Measurements from ENCODE around the gene MSMO1. TPM values are rescaled to one million over a fixed set of nuclear protein-coding genes. Genes with fewer than 3 reads are reported as not detected.

Gene MSMO1
- polyA plus RNA-seq, 1 of the 3 experiments (the other 2 are of a cell fraction) = 13.2 TPM

DNA sequence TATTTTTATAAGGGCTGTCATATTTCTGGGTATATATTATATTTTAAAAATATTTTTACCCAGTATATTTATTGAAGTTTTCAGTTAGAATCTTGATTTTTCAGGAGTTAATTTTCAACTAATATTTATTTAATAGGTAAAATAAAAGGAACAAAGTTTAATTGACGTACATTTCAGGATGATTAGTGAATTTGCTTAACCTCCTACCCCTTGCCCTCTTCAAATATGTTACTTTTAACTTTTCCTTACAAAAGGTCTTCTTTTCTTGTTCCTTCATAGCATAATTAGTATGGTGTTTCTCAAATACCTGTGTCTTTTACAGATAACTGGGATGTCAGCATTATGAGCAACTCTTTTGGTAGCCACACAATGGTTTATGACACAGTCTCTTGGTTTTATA lies 24.8 kb upstream of the MSMO1 start (continued):
- TF ChIP-seq NFIC (IDR thresholded peaks at IDR 0.05; ENCODE audit: borderline replicate concordance) (no peak), GABPA (IDR thresholded peaks at IDR 0.05; ENCODE audit: low read depth) (no peak), GATA2 (CRISPR knock-in tag; IDR thresholded peaks at IDR 0.05) (no peak), TEAD4 (IDR thresholded peaks at IDR 0.05; ENCODE audit: borderline replicate concordance, insufficient read depth) (no peak), ELF1 (IDR thresholded peaks at IDR 0.05) (no peak), CHD2 (IDR thresholded peaks at IDR 0.05; ENCODE audit: low read length, partially characterized antibody) (no peak), SIN3A (IDR thresholded peaks at IDR 0.05; ENCODE audit: borderline replicate concordance, low read depth, low read length) (no peak), FOXM1 (IDR thresholded peaks at IDR 0.05; ENCODE audit: low read depth) (no peak), TCF12 (IDR thresholded peaks at IDR 0.05) (no peak)

DNA sequence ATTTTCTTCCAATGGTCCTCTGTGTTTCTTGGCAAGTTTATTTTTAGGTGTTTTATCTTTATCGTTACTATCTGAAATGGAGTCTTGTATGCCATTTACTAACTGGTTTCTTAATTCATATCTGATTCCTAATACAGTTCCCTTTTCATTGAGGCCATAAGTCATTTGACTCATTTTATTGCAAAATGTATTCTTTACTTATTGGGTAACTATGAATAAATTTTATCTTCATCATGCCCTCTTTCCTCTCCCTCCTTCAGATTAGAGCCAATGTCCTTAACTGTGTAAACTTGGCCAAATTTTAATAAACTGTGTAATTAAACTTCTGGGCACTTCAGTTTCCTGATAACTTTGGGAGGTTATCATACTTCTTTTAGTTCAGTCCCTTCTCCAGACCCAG lies 19.3 kb upstream of the MSMO1 start:
- Histone ChIP-seq H3F3A (replicated peaks; ENCODE audit: insufficient read depth) (no peaks in the 10 kb centered on the region), H3K9me2 (no peaks in the 10 kb centered on the region), H3K9ac (no peak overlapping the region)

DNA sequence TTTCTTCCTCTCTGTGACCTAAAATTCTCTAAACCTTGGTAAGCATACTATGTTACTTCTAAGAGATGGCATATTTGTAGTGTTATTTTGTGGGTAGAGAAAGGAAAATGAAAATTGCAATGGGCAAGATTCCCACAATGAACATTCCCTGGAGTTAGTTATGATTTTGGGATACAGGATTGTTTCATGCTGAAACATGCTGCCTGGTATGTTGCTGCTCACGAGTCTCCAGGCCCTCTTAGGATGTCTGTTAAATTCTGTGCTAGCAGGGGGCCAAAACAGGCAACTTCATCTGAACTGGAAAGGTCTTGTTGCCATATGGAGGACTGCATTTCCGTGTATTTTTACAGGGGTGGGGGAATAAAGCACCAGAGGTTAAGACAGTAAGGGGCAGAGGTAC lies 18.9 kb upstream of the MSMO1 start:
- Histone ChIP-seq H3K27ac (ENCODE audit: low read depth in 2 of 2, low read length in 1 of 2) (no peak overlapping the region), H4K20me1 (ENCODE audit: insufficient read depth) (no peaks in the 10 kb centered on the region), H3K79me2 (ENCODE audit: insufficient read depth) (no peaks in the 10 kb centered on the region), H3F3A (replicated peaks; ENCODE audit: insufficient read depth) (no peaks in the 10 kb centered on the region), H3K9me3 (no peaks in the 10 kb centered on the region), H3K4me2 (no peak overlapping the region), H3K4me1 (ENCODE audit: control insufficient read depth in 1 of 2, insufficient read depth in 2 of 2, low read depth in 1 of 2, low read length in 1 of 2) (no peaks in the 10 kb centered on the region), H3K9ac (no peak overlapping the region), H3K4me3 (ENCODE audit: low read depth in 2 of 2, low read length in 1 of 2) (no peak overlapping the region), H3K9me2 (no peaks in the 10 kb centered on the region), H2AFZ (ENCODE audit: low read depth) (no peak overlapping the region), H3K36me3 (replicated peaks in 1 of 2; ENCODE audit: control insufficient read depth in 1 of 2, insufficient read depth in 2 of 2, low read length in 1 of 2) (peaks cover 8 to 48% of the 10 kb centered on the region in 2 experiments), H3K27me3 (ENCODE audit: insufficient read depth) (no peaks in the 10 kb centered on the region)
- ChIA-PET POLR2A (no interaction called here), CTCF (no interaction called here)
- no peak for DNase-seq
- 69% methylated on average over 2 of the region's 2 CpGs for WGBS (ENCODE audit: low lambda C conversion rate)
- TF ChIP-seq GABPA (IDR thresholded peaks at IDR 0.05; ENCODE audit: low read depth) (no peak), TCF12 (IDR thresholded peaks at IDR 0.05) (no peak), MXI1 (IDR thresholded peaks at IDR 0.05; ENCODE audit: low read depth, low read length) (no peak), NRF1 (IDR thresholded peaks at IDR 0.05; ENCODE audit: low read depth, low read length) (no peak), GATA2 (CRISPR knock-in tag; IDR thresholded peaks at IDR 0.05) (no peak), POLR2AphosphoS5 (IDR thresholded peaks at IDR 0.05; ENCODE audit: low read depth, low read length) (no peak), EP300 (IDR thresholded peaks at IDR 0.05; ENCODE audit: borderline replicate concordance in 1 of 2, low read depth in 1 of 2, low read length in 1 of 2) (no peak), TEAD4 (IDR thresholded peaks at IDR 0.05; ENCODE audit: borderline replicate concordance, insufficient read depth) (no peak), TAF1 (IDR thresholded peaks at IDR 0.05; ENCODE audit: borderline replicate concordance, low read depth, low read length) (no peak), MEF2A (IDR thresholded peaks at IDR 0.05; ENCODE audit: borderline replicate concordance, low read depth) (no peak), SIN3A (IDR thresholded peaks at IDR 0.05; ENCODE audit: borderline replicate concordance, low read depth, low read length) (no peak)
- TF ChIP-seq, protein P1, sequence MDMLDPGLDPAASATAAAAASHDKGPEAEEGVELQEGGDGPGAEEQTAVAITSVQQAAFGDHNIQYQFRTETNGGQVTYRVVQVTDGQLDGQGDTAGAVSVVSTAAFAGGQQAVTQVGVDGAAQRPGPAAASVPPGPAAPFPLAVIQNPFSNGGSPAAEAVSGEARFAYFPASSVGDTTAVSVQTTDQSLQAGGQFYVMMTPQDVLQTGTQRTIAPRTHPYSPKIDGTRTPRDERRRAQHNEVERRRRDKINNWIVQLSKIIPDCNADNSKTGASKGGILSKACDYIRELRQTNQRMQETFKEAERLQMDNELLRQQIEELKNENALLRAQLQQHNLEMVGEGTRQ (IDR thresholded peaks at IDR 0.05; ENCODE audit: borderline replicate concordance, low read depth, low read length) = no peak
- TF ChIP-seq, protein P2, sequence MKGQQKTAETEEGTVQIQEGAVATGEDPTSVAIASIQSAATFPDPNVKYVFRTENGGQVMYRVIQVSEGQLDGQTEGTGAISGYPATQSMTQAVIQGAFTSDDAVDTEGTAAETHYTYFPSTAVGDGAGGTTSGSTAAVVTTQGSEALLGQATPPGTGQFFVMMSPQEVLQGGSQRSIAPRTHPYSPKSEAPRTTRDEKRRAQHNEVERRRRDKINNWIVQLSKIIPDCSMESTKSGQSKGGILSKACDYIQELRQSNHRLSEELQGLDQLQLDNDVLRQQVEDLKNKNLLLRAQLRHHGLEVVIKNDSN (IDR thresholded peaks at IDR 0.05; ENCODE audit: borderline replicate concordance, low read depth) = no peak
- TF ChIP-seq, protein P3, sequence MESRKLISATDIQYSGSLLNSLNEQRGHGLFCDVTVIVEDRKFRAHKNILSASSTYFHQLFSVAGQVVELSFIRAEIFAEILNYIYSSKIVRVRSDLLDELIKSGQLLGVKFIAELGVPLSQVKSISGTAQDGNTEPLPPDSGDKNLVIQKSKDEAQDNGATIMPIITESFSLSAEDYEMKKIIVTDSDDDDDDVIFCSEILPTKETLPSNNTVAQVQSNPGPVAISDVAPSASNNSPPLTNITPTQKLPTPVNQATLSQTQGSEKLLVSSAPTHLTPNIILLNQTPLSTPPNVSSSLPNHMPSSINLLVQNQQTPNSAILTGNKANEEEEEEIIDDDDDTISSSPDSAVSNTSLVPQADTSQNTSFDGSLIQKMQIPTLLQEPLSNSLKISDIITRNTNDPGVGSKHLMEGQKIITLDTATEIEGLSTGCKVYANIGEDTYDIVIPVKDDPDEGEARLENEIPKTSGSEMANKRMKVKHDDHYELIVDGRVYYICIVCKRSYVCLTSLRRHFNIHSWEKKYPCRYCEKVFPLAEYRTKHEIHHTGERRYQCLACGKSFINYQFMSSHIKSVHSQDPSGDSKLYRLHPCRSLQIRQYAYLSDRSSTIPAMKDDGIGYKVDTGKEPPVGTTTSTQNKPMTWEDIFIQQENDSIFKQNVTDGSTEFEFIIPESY (IDR thresholded peaks at IDR 0.05; ENCODE audit: borderline replicate concordance, low read depth) = no peak

More for the DNA sequence above, 19.3 kb upstream of the MSMO1 start:
- ChIA-PET CTCF (no interaction called here), POLR2A (no interaction called here)
- no peak for DNase-seq
- Histone ChIP-seq H3K4me2 (no peak overlapping the region), H3K4me3 (ENCODE audit: low read depth in 2 of 2, low read length in 1 of 2) (no peak overlapping the region), H3K27ac (ENCODE audit: low read depth in 2 of 2, low read length in 1 of 2) (no peak overlapping the region), H3K4me1 (ENCODE audit: control insufficient read depth in 1 of 2, insufficient read depth in 2 of 2, low read depth in 1 of 2, low read length in 1 of 2) (no peaks in the 10 kb centered on the region), H3K36me3 (replicated peaks in 1 of 2; ENCODE audit: control insufficient read depth in 1 of 2, insufficient read depth in 2 of 2, low read length in 1 of 2) (peaks cover 3 to 43% of the 10 kb centered on the region in 2 experiments), H2AFZ (ENCODE audit: low read depth) (no peak overlapping the region), H3K9me3 (no peaks in the 10 kb centered on the region), H3K27me3 (ENCODE audit: insufficient read depth) (no peaks in the 10 kb centered on the region), H3K79me2 (ENCODE audit: insufficient read depth) (no peaks in the 10 kb centered on the region), H4K20me1 (ENCODE audit: insufficient read depth) (no peaks in the 10 kb centered on the region)
- 95% methylated on average over 1 of the region's 1 CpG for WGBS (ENCODE audit: low lambda C conversion rate)
- TF ChIP-seq FOXJ3 (CRISPR knock-in tag; IDR thresholded peaks at IDR 0.05) (no peak), RFX5 (IDR thresholded peaks at IDR 0.05; ENCODE audit: low read length) (no peak), TEAD4 (IDR thresholded peaks at IDR 0.05; ENCODE audit: borderline replicate concordance, insufficient read depth) (no peak), SIN3A (IDR thresholded peaks at IDR 0.05; ENCODE audit: borderline replicate concordance, low read depth, low read length) (no peak), MXI1 (IDR thresholded peaks at IDR 0.05; ENCODE audit: low read depth, low read length) (no peak)
- TF ChIP-seq, protein P3 (IDR thresholded peaks at IDR 0.05; ENCODE audit: borderline replicate concordance, low read depth) = no peak

Measured in SK-N-SH (cell line).